GM19025 (cell line): Measurements from ENCODE around the gene DPM1.
"Not testable (repeated sequence)": the region's sequence is repeated elsewhere in the genome, so short reads cannot be mapped to it uniquely, and the experiment has no call there.

Experiments
- ATAC-seq: cut with Tn5 transposase; IDR thresholded peaks from one replicate; pipeline ENCODE4 v1.9.1; 2021; ENCODE audit warnings: mild to moderate bottlenecking, low read depth, moderate library complexity; ENCODE audit not compliant: unreplicated experiment

DPM1 gene

DNA sequence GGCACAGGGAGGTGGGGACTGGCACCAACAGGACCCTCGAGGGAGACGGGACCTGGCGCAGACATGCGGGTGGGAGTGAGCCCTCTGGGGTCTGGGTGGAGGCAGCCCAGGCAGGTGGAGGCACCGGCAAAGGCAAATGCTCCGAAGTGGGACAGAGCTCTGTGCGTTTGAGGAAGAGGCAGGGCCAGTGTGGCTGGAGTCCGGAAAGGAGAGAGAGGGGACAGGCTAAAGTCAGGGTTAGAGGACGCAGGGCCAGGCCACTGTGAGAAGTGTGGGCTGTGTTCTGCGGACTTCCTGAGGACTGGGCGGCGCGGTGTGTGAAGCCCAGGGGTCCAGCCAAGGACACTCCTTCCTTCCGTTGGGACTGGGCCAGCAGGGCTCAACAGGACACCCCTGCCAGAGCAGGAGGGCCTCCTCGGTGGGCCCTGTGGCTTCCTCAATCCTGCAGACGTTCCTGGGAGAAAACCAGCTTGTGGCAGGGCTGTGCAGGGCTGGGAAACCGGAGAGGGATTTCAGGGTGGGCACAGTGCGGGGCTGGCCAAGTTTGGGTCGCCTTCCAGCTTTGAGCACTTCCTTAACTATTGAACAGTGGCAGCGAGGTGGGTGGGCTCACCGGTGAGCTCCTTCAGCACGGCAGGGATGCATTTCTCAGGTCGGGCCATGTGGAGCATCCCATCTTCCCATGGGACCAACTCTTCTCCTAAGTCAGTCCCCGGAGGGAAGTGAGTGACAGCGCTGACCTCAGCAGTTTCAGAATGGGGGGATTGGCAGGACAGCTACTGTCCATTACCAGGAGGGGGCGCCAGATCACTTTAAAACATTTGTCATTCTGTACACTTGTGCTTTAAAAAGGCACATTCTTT is 22.8 kb upstream of the DPM1 start:
- no peak for ATAC-seq

DNA sequence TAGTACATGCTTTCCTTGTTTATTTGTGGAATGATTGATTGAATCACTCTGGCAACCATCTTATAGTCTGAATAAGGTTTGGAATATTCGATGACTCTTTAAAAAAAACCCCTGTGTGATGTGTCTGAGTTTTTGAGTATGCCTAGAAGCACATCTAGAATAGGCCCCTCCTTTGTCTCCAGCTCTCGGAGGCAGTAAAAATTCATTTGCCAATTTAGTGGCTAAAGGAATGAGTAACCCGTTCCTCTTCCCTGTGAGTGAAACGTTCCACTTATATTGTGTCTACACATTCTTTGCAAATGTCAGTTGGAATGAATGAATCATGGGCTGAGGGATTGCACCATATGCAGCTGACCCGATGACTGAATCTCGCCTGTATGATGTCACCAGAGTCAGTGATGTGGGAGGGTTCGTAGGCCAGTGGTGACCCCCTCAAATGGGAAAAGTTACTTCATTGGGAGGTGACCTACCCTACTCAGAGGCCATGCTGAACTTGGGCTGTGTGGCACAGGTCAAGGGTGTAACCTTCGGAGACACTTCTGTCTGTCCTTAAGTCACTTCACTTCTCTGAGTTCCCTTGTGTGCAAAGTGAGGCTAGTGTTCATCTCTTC is 21.8 kb upstream of the DPM1 start:
- ATAC-seq, result no peak

DNA sequence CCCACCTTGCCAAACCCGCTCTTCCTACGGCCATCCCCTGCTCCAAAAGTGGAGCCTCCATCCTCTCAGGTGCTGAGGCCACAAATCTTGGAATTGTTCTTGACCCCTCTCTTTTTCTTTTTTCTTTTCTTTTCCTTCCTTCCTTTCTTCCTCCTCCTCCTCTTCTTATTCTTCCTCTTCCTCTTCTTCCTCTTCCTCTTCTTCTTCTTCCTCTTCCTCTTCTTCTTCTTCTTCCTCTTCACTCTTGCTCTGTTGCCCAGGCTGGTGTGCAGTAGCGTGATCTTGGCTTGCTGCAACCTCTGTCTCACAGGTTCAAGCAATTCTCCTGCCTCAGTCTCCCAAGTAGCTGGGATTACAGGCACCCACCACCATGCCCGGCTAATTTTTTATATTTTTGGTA is 20.2 kb upstream of the DPM1 start:
- ATAC-seq, result not testable (repeated sequence)

DNA sequence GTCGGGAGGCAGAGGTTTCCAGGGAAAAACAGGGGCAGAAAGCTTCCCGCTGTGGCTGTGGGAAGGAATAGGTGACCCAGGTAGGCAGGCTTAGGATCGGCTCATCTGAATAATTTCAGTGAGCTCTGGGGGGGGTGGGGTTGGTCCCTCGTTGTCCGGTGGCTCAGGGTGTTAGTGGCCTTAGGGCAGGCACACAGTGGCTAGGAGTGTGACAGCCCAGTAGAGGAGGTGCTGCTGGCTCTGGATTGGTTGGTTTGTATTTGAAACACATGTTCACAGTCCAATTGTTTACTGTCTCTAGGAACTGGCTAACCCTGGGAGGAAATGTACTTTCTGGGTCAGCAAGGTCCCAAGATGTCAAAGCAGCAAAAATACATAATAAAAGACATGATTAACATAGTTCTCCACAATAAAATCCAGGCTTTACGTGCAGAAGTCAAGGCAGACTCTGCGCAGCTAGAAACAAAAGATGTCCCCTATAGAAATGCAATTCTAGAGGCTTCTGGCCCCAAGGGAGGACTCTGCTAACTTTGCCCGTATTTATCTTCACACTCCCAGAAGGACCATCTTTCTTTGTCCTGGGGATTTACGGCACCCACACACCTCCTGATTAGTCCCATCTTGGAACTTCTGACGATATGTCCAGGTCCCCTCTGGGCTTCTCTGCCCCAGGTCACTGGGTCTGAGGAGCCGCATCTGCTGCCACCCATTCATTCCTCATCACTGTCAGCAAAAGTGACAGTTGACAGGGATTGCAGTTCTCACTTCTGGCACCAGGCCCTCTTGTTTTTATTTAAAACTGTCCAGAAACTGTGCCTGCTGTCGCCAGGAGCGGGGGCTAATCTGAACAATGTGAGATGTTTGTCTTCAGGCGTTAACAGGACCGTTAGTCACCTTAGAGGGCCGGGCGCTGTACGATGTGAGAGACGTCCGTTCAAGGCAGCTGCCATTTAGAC is 19.0 kb upstream of the DPM1 start:
- no peak for ATAC-seq

DNA sequence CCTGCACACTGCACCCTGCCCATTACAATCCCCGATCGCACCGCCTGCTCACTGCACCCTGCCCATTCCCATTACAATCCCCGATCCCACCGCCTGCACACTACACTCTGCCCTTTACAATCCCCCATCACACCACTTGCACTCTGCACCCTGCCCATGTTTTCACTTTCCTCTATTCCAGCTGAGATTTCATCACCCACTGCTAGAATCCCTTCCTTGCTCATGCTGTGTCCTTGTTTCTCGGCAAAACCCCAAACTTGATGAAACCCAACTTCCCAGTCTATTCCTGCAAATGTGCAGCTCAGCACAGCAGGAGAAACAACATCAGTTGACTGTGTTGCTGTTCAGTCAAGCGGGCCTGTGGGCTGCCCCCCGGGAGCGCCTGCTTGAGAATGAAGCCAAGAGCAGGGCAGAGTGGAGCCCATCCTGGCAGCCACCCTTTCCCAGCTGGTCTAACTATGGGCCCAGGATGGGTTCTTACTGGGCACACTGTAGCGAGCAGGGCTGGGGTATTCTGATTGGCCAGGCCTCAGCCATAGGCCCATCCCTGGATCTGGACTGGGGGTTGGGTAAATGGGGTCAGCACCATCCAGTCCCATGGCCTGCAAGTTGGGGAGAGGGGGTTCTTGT is 17.5 kb upstream of the DPM1 start:
- ATAC-seq, result no peak

DNA sequence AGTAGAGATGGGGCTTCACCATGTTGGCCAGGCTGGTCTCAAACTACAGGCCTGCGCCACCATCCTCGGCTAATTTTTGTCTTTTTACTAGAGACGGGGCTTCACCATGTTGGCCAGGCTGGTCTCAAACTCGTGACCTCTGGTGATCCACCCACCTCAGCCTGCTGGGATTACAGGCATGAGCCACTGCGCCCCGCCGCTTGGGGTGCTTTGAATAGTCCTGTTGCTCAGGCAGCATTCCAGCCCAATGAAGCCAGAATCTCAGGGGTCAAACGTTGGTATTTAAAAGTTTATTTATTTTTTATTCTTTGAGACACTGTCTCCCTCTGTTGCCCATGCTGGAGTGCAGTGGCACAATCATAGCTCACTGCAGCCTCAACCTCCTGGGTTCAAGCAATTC is 11.6 kb upstream of the DPM1 start:
- no peak for ATAC-seq

DNA sequence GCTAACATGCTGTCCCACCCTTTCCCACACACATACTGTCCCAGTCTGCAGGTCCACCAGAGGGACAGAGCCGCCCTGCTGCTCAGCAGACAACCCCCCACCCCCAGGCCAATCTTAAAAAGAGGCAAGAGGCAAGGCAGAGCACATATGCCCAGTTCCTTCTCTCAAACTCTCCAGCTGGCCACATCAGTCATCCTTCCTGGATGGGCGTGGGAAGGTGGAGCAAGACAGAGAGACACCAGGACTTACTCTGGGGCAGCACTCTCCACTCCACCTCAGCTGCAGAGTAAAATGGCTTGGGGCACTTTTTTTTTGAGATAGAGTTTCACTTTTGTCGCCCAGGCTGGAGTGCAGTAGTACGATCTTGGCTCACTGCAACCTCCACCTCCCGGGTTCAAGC is 11.1 kb upstream of the DPM1 start:
- ATAC-seq, result no peak

- no peak for ATAC-seq
These were observed 10.0 kb upstream of the DPM1 start for GRCh38 chr20:50968289-50968688.

GRCh38 chr20:50967586-50967985 is 9.3 kb upstream of the DPM1 start:
- ATAC-seq, result no peak

GRCh38 chr20:50959543-50960126 is 1.3 kb upstream of the DPM1 start:
- ATAC-seq, result no peak

- ATAC-seq, result peak; percentile 78
These were observed 547 bp upstream of the DPM1 start, which contains the start of gene MOCS3 for GRCh38 chr20:50958615-50959542. TSS of gene MOCS3 (plus strand) at chr20:50958818. CDS start at chr20:50958843, 25 bp downstream.

GRCh38 chr20:50957276-50957675 is 1.1 kb downstream of the DPM1 start:
- ATAC-seq, result no peak

- ATAC-seq, result no peak
These were observed 4.5 kb downstream of the DPM1 start for GRCh38 chr20:50953821-50954220.

DNA sequence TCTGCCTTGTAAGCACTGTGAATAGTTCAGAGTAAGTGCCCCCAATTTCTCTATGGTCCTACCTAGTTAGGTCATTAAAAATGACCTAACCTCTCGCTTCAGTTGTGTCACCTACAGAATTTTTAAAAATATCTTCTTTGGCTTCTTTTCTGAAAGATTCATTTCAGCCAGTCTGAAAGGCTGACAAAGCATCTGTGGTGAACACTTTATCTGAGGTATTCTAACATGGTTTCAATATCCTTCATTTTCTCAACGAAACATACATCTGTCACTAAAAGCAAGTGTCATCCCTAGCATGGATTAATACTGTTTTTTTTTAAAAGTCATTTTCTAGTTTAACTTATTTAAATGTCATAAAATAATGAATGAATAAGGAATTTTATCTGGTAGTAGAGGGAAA is 5.1 kb downstream of the DPM1 start:
- ATAC-seq, result no peak

GRCh38 chr20:50948132-50948785 is 10.1 kb downstream of the DPM1 start:
- ATAC-seq, result no peak

DNA sequence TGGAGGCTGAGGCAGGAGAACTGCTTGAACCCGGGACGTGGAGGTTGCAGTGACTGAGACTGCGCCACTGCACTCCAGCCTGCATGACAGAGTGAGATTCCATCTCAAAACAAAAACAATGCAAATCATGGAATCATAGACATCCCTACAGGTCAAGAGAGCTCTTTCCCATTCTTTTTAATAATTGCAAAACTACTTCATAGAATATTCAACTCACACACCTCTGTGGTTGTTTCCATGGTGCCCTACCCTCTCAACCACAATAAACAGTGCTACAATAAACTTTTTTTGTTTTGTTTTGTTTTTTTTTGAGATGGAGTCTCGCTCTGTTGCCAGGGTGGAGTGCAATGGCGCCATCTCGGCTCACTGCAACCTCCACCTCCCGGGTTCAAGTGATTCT is 15.3 kb downstream of the DPM1 start:
- ATAC-seq, result no peak

GRCh38 chr20:50933589-50933988 is 24.7 kb downstream of the DPM1 start:
- ATAC-seq, result no peak

GRCh38 chr20:50932691-50933280 is 25.5 kb downstream of the DPM1 start:
- ATAC-seq, result no peak
